HG02759 (cell line): ENCODE measurements around the gene KLHL1.
A peak's percentile ranks its signal among the peaks of the same experiment; 100 is the strongest.
"Not testable (repeated sequence)": the region's sequence is repeated elsewhere in the genome, so short reads cannot be mapped to it uniquely, and the experiment has no call there.

Source experiments
- ATAC-seq: cut with Tn5 transposase; IDR thresholded peaks from one replicate; pipeline ENCODE4 v1.9.1; 2021; ENCODE audit warnings: mild to moderate bottlenecking, moderate library complexity; ENCODE audit not compliant: unreplicated experiment

The KLHL1 gene, protein sequence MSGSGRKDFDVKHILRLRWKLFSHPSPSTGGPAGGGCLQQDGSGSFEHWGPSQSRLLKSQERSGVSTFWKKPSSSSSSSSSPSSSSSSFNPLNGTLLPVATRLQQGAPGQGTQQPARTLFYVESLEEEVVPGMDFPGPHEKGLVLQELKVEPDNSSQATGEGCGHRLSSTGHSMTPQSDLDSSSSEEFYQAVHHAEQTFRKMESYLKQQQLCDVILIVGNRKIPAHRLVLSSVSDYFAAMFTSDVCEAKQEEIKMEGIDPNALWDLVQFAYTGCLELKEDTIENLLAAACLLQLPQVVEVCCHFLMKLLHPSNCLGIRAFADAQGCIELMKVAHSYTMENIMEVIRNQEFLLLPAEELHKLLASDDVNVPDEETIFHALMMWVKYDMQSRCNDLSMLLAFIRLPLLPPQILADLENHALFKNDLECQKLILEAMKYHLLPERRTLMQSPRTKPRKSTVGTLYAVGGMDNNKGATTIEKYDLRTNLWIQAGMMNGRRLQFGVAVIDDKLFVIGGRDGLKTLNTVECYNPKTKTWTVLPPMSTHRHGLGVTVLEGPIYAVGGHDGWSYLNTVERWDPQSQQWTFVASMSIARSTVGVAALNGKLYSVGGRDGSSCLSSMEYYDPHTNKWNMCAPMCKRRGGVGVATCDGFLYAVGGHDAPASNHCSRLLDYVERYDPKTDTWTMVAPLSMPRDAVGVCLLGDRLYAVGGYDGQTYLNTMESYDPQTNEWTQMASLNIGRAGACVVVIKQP

DNA sequence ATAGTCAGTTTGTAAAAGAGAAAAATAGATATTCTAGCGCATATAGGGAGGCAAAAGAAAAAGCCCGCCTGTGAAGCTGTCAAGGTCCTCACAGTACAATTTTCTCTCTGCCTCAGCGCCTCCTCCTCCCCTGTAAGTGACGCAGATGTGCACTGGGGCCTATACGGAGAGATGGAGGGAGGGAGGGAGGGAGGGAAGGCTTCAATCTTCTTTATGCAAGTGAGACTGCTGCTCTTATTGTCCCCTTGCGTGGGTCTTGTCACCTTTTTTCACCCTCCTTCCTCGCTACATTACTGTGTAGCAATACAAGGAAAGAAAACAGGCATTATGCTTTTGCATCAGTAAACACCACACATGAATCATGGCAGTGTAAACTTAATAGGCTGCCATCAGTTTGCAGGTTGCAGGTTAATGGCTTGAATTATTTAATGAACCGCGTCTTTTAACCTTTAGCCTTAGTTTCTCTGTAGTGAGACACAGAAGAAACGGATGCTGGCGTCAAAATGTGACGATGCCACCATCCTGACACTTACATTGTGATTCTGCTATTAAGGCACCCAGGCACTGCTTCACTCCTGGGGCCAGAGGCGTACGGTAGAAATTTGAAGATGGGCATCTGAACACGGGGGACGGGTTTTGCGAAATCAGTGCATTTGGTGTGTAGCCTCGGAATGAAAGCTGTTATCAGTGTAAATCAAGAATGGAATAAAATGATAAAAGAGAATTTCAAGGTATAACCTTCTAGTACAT lies at the start of gene KLHL1:
Gene KLHL1 (minus strand): TSS at position 97 of the 750 bp plus-strand sequence. CDS start 753 bp downstream, outside the sequence.
- no peak for ATAC-seq

DNA sequence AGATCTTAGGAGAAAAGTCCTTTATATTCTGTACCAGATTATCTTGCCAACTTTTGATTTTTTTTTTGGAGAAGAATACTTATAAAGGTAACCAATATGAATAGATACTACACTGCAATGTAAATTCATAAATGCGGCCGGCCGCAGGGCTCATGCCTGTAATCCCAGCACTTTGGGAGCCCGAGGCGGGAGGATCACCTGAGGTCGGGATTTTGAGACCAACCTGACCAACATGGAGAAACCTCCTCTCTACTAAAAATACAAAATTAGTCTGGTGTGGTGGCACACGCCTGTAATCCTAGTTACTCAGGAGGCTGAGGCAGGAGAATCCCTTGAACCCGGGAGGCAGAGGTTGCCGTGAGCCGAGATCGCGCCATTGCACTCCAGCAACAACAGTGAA lies 34.4 kb upstream of the KLHL1 start:
- not testable (repeated sequence) for ATAC-seq

DNA sequence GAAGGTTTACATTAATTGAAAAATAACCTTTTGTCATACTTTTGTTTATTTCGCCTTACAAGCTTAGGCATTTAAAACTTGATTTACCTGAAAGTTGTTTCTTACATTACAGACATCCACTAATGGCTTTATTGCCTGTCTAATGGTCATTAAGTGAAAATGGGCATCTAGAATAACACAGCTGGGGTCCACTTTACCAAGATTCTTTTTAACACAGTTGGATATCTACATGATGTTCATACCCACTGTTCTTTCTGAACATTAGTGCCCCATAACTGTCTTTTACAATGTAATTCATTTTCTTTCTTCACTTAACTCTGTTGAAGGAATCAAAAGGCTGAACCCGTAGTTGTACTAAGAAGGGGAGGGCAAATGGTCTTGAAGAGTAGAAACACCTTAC lies 19.8 kb upstream of the KLHL1 start:
- ATAC-seq: no peak

DNA sequence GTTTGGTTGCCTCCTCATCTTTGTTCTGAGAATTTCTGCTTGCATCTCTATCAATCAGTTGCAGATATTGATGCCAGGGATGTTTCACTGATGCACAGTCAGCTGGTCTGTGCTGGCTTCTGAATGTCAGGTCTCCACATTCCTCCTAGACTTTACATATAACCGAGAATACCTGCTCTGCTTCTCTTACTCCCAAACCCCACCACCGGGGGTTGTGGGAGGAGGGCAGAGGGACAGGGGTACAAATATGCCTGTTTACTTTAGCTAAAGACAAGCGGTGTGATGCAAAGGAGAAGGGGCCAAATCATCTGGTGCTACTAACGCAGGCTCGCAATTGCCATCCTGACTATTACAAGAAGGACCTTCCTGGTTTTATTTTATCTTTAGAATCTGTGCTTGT lies 17.4 kb upstream of the KLHL1 start:
- ATAC-seq: no peak

DNA sequence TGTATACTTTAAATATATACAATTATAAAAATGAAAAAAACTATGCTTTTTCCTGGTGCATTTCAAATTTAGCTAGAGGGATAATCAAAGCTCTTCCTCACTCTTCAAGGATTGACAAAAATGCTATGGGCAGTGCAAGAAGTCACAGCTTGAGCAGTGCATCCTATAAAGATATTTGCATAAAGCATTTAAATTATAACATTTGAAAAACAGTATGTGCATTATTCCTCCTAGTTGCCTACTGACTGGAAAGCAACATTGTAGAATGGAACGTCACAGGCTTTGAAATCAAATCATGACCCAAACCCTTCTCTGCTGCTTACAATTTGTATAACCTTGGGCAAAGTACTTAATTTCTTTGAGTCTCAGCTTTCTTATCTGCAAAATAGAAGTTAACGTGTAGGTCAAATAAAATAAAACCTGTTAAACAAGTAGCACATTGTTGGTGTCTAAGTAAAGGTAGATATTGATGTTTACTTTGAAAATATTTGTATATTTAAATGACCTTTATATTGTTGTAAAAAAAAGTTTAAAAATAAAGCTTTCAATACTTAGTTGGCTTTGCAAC lies 9.2 kb upstream of the KLHL1 start:
- ATAC-seq: no peak

DNA sequence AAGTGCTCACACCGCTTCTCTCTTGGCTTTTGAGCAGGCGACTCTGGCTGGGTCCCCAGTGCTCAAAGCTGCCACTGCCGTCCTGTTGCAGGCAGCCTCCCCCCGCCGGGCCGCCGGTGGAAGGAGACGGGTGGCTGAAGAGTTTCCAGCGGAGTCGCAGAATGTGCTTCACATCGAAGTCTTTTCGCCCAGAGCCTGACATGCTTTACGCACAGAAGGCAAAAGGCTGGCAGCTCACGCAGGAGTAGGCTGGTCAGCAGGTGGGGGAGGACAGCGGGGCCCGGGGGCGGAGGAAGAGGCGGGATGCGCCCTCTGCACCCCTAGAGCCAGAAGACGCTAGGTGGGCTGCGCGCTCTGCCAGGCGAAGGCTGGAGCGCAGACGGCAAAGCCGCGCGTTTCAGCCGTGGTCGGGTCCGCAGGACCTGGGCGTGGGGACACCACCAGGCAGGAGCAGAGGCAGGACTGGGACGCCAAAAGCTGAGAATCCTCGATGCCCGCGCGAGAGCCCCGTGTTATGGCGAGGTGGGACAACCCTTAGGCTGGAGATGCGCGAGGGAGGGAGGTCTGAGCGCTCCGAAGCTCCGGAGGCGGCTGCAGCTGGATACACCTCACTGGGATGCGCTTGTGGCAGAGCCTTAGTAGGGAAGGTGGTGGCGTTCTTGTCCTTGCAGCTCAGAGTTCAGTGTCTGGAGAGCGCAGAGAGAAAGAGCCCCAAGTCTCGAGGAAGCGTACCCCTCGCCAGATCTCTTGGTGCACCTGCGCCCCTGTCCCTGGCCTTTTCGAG lies 562 bp downstream of the KLHL1 start, which contains the start of gene ATXN8OS:
Gene ATXN8OS (plus strand): TSS at position 329 of the 784 bp plus-strand sequence.
- ATAC-seq: no peak

DNA sequence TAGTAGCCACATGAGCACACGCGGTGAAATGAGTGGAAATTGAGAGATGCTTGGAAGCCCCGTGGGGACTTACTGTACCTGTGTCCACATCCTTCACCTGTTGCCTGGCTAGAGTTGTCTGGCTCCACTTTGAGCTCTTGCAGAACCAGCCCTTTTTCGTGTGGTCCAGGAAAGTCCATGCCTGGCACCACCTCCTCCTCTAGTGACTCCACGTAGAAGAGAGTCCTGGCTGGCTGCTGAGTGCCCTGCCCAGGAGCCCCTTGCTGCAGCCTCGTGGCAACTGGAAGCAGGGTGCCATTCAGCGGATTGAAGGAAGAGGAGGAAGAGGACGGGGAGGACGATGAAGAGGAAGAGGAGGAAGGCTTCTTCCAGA lies 1.1 kb downstream of the KLHL1 start:
- no peak for ATAC-seq

DNA sequence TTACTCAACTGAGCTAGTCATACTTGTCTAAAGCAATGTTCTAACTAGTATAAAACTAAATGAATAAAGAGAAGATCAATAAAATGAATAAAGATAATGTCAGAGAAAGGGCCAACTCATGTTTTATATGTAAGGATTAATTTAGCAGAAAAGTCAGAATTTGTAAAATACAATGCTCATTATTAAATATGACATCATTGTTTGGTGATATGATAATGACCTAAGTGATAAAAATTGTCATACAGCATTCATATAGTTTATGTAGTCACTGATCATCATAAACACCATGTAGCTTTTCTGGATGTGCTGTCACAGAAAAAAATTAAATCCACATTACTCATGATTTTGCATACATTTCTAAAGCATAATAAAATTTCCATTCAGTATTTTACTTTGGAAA lies 3.8 kb downstream of the KLHL1 start:
- no peak for ATAC-seq

DNA sequence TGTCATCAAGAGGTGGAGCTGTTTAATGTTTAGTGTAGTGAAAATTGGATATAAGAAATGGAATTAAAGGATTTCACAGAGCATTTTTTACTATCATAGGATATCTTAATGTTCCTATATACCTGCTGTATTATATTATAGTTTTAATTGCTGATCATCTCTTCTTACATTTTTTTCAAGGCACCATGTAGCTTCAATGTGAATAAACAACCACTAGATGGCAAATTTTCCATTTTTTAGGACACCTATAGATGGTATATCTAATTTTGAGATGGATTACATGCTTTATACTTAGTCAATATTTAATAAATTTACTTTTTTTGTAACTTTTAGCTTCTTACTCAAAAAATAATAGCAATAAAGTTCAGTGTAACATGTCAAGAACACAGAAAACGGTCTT lies 9.6 kb downstream of the KLHL1 start:
- ATAC-seq: no peak

DNA sequence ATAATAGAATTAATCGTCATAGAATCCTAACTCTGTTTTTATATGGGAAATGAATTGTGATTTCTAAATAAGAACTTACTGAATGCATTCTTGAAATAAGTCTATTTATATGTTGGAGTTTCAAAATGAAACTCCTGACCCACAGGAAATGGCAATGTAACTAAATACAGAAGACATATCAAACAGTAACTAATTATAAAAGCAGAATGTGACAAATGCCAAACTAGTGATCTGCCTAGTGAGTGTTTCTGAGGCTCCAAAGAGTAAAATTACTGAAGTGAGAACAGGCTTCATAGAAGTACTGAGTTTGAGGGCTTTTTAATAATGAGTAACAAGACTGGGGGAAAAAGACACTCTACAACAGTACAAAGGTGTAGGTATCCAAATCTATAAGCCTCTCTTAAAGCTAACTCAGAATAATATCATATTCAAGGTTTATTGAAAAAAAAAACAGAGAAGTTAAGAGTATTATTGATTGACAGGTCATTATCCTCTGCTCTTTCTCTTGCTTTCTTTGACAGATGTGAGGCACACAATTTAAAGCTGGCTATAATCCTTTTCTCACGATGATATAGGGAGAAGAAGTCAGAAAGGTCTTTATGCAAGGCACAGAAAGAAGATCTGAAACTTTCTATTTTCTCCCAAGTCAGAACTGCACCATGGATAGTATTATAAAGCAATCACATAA lies 18.1 kb downstream of the KLHL1 start:
- peak; percentile 85 for ATAC-seq

DNA sequence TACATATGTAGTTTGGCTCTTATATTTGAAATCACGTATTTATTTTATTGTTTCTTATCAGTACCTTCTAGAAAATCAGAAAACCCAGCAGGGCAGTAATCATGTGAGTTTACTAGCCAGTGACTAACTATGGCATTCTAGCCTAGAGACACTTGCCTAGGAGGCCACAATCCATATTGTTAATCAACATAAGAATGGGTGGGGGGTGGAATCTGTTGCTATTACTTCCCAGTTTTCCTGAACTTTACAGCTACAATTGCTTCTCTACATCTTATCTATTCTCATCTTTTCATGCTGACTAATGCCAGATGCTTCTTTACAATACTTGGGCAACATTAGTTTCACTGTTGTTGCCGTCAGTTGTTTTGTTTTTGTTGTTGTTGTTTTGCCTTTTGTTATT lies 19.3 kb downstream of the KLHL1 start:
- no peak for ATAC-seq

DNA sequence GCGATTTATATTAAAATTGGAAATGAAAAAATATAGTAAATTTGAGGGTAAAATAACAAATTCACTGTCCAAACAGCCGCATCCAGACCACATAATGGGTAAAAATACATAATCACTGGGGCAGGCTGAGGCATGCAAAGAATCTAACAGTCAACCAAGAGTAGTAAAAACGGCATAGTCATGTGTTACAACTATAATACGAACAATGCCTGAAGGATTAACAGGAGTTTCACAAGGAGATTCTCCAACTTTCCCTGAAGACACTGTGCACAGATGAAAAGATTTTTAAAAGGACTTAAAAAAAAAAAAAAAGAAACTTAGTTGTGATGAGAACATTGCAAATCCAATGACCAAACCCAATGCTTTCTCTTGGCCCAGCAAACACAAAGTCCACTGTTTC lies 21.0 kb downstream of the KLHL1 start:
- ATAC-seq: no peak

DNA sequence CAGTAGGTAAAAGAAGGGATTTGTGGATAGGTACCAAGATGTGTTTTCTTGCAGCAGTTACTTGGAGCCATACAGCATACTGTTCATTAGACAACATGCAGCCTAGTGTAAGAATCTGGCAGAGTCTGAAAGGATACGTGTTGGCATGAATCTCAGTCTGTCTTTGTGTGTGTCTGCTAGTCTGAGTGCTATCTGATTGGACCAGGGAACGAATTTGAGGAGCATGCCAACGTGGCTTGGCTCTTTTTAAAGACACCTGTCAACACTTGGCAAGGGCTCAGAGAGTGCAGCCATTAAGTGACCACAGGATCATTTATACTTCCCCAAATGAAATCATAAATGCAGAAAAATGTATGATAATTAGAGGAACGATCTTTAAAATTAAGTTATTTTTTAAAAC lies 28.2 kb downstream of the KLHL1 start:
- no peak for ATAC-seq

DNA sequence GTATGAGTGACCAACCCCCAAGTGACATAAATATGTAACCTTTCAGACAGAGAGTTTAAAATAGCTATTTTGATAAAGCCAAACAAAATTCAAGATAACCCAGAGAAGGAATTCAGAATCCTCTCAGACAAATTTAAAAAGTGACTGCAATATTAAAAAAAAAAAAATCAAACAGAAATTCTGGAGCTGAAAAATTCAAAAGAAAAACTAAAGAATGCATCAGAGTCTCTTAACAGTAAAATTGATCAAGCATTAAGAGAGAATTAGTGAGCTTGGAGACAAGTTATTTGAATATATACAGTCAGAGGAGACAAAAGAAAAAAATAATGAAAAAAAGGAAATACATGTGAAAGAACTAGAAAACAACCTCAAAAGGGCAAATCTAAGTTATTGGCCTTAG lies 53.7 kb downstream of the KLHL1 start:
- ATAC-seq: no peak

DNA sequence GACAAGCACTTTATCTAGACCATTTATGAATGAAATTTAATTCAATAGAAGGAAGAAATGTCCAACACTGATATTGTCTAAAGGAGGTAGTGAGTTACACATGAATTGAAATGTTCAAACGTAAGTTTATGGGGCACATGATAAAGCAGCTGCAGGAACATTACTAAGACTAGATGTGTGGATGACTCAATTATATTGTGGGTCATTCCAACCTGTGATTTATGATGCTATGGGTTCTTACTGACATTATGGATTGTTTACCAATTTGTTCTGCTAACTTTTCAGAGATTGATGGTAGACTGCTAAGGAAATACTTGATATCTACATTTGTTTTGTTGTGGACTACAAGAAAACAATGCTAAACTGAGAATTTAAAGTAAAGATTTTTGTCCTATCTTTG lies 56.7 kb downstream of the KLHL1 start:
- no peak for ATAC-seq

DNA sequence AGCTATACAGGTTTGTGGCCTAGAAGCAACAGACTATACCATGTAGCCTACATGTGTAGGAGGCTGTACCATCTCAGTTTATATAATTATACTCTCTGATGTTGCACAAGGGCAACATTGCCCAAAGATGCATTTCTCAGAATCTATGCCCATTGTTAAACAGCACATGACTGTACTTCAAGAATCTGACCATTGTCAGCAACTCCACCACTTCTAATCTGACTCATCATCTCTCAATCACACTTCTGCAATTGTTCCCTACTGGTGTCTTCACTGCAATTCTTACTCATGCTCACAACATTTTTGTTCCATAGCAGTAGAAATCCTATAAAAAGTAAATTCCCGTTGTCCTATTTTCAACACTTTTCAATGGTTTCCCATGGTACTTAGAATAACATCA lies 64.6 kb downstream of the KLHL1 start:
- peak; percentile 88 for ATAC-seq

DNA sequence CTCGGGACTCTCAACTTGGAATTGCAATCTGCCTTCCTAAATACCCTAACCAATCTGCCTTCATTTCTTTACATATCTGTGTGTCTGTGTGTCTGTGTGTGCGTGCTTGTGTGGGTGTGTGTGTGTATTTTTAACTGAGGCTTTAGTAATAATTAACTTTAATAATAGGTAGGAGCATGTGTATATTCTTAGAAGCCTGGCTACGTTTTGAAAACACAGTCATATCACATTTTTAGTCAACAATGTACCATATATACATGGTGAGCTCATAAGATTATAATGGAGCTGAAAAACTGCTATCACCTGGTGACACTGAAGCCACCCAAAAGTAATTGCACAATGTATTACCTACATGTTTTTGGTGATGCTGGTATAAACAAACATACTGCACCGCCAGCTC lies 66.1 kb downstream of the KLHL1 start:
- peak; percentile 61 for ATAC-seq

DNA sequence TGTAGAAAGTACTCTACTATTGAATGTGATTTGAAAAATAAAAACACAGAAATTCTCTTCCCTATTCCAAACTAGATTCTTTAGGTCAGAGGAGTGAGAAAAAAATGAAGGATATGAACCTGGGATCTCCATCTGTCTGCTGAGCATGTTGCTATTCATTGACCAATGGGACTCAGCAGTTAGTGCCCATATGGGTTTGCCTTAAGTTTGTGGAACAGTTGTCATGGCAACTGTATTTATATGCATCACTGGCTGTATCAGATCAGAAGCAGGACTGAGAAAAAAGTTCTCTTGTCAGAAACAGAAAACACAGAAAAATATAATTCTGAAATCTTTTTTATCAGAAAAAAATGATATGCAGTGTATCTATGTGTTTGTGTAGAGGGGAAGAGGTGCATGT lies 74.0 kb downstream of the KLHL1 start:
- no peak for ATAC-seq

DNA sequence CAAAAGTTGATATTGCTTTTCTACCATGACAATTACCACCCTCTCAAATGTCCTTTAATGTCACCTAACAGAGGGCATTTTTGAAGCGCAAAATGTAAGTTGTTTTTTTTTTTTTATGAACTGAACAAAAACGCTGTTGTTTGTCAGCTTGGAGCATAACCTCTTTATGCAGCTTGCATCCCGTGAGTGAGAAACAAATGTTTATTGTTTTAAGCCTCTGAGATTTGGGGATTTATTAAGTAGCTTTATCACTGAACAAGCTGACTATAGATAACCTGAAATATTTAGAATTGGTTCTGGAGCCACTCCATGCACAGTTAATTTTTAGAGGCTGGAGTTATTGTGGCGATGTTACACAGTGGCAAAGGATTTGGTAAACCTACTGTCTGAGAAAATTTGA lies 80.7 kb downstream of the KLHL1 start:
- ATAC-seq: no peak

DNA sequence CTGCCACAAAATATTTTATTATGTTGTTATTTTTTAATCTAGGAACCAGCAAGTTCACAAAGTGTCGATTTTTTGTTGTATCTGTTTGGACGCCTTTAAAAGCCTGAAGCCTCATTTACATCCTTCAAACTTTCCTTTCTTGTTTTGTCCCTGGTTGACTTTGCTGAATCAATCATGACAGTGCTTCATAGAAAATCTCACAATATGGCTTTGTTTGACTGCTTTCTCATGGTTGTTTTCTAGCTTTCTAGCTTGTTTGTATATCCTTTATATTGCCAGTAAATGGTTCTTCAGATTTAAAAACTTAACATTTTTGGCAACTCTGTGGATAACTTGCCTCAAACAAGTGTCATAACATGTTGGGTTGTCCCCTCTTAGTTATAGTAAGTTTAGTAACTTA lies 84.7 kb downstream of the KLHL1 start:
- ATAC-seq: no peak
